ENCODE measurements around the gene NR3C1.

NR3C1 gene

GRCh38 chr5:143228597-143229293 lies 174.7 kb downstream of the NR3C1 start:
- no peak overlapping the region for H3K4me3 ChIP-seq (replicated peaks; ENCODE audit: low read depth, low read length)
- DNase-seq (ENCODE audit: low read depth), result no peak
- TF ChIP-seq CTCF (IDR thresholded peaks at IDR 0.05; ENCODE audit: low read length, missing control alignments), result no peak
